Cardiac atrium fibroblast (primary cell): Measurements from ENCODE around the gene THBS3. TPM values are rescaled to one million over a fixed set of nuclear protein-coding genes. Genes with fewer than 3 reads are reported as not detected.

Experiments used
- total RNA-seq: library from RNA; depleted of rRNA; stranded (reverse); fragments of >200 nt; gene quantifications from 2 replicates; pipeline ENCODE4 v1.2.3, GENCODE V29; 2015

THBS3 gene
- 11.9 and 14.7 TPM in 2 replicates for total RNA-seq

GRCh38 chr1:155207806-155208540 lies at the start of gene THBS3:
TSS of gene THBS3 (minus strand) at chr1:155207897. CDS start at chr1:155207876, 21 bp downstream.

GRCh38 chr1:155255243-155256007 lies 47.7 kb upstream of the THBS3 start, which contains the start of gene ENTREP3:
TSS of gene ENTREP3 (minus strand) at chr1:155255483. CDS start at chr1:155254877, 606 bp downstream.

GRCh38 chr1:155208541-155209311 lies 1.0 kb upstream of the THBS3 start, which contains the start of gene MTX1:
TSS of gene MTX1 (plus strand) at chr1:155208695. CDS start at chr1:155208805, 110 bp downstream.

GRCh38 chr1:155173478-155174323 lies 34.0 kb downstream of the THBS3 start, which contains the start of gene TRIM46:
TSS of gene TRIM46 (plus strand) at chr1:155173849. CDS start at chr1:155173967, 118 bp downstream.

GRCh38 chr1:155172732-155173477 lies 34.8 kb downstream of the THBS3 start, which contains the start of gene KRTCAP2:
TSS of gene KRTCAP2 (minus strand) at chr1:155173304. CDS start at chr1:155173224, 80 bp downstream.

Other genes starting within 250 kb of the THBS3 start
- 7.8 and 10.7 TPM in 2 replicates for gene PYGO2, start 246.1 kb downstream of the THBS3 start, total RNA-seq
- 311 and 372 TPM in 2 replicates for gene SHC1, start 237.2 kb downstream of the THBS3 start, total RNA-seq
- 22.6 and 37.6 TPM in 2 replicates for gene CKS1B, start 233.2 kb downstream of the THBS3 start, total RNA-seq
- 19.6 and 24.9 TPM in 2 replicates for gene FLAD1, start 224.6 kb downstream of the THBS3 start, total RNA-seq
- not detected in 2 replicates for gene LENEP, start 214.3 kb downstream of the THBS3 start, total RNA-seq
- gene ZBTB7B, start 205.1 kb downstream of the THBS3 start, total RNA-seq: 13.9 and 16.8 TPM in 2 replicates
- gene DCST2, start 174.1 kb downstream of the THBS3 start, total RNA-seq: 0.18 TPM in 1 of 2 replicates, not detected in the other
- gene DCST1, start 174.1 kb downstream of the THBS3 start, total RNA-seq: not detected in 2 replicates
- gene ADAM15, start 156.6 kb downstream of the THBS3 start, total RNA-seq: 125 and 162 TPM in 2 replicates
- 5.8 and 8.5 TPM in 2 replicates for gene EFNA4, start 144.2 kb downstream of the THBS3 start, total RNA-seq
- 0.90 and 2.8 TPM in 2 replicates for gene EFNA3, start 129.1 kb downstream of the THBS3 start, total RNA-seq
- gene EFNA1, start 80.0 kb downstream of the THBS3 start, total RNA-seq: 5.8 and 12.2 TPM in 2 replicates
- gene SLC50A1, start 72.0 kb downstream of the THBS3 start, total RNA-seq: 36.6 and 43.5 TPM in 2 replicates
- gene DPM3, start 67.4 kb downstream of the THBS3 start, total RNA-seq: 26.9 and 50.1 TPM in 2 replicates
- gene KRTCAP2, start 34.6 kb downstream of the THBS3 start, total RNA-seq: 139 and 169 TPM in 2 replicates
- 0.97 and 1.1 TPM in 2 replicates for gene TRIM46, start 34.0 kb downstream of the THBS3 start, total RNA-seq
- gene MTX1, start 798 bp upstream of the THBS3 start, total RNA-seq: 46.0 and 73.2 TPM in 2 replicates
- 6.6 and 7.6 TPM in 2 replicates for gene ENTREP3, start 47.6 kb upstream of the THBS3 start, total RNA-seq
- 67.5 and 116 TPM in 2 replicates for gene SCAMP3, start 54.5 kb upstream of the THBS3 start, total RNA-seq
- 22.2 and 25.6 TPM in 2 replicates for gene CLK2, start 65.6 kb upstream of the THBS3 start, total RNA-seq
- gene HCN3, start 69.6 kb upstream of the THBS3 start, total RNA-seq: under 0.01 and 0.90 TPM in 2 replicates
- gene PKLR, start 93.5 kb upstream of the THBS3 start, total RNA-seq: not detected in 2 replicates
- gene FDPS, start 101.0 kb upstream of the THBS3 start, total RNA-seq: 160 and 262 TPM in 2 replicates
- gene RUSC1, start 113.0 kb upstream of the THBS3 start, total RNA-seq: 22.4 and 38.1 TPM in 2 replicates